HepG2 (cell line): Measurements from ENCODE around the gene GSC. TPM values are rescaled to one million over a fixed set of nuclear protein-coding genes. Genes with fewer than 3 reads are reported as not detected.

Experiments used
- ATAC-seq: fragments of 200-7000 bp; cut with Tn5 transposase; 3 replicates; pipeline ENCODE4 v1.9.1; 2020; ENCODE audit warnings: mild to moderate bottlenecking, moderate library complexity
- BruUV-seq: library from RNA; stranded (reverse); fragments of 400-500 nt; replicated peaks from 2 replicates; lab custom pipeline; 2021; lab: Mats Ljungman, UMichigan
- CTCF ChIA-PET: fragments of 300-600 bp; formaldehyde crosslinking; extraction: SDS; loops from one replicate; lab custom pipeline; 2021; ENCODE audit warnings: low total read pairs, inconsistent platforms, low intra/inter-chr PET ratio; lab: Yijun Ruan, JAX
- POLR2A ChIA-PET: fragments of 350-600 bp; sonication (Branson Sonifier 250); formaldehyde crosslinking; loops from one replicate; lab custom pipeline; 2020; ENCODE audit warnings: antibody characterized with exemption, inconsistent platforms; lab: Yijun Ruan, JAX
- DNase-seq: peaks from one replicate; pipeline ENCODE4 v3.0.0-alpha.2; 2015; ENCODE audit warnings: low spot score
- FAIRE-seq: peaks from 3 replicates; lab custom pipeline; 2011; peaks lifted over from hg19 to GRCh38; lab: Jason Lieb, UNC
- H2AFZ ChIP-seq: one replicate; pipeline ENCODE4 v1.6.1; 2011; ENCODE audit warnings: low read length, inconsistent platforms
- H3K27ac ChIP-seq: fragments of 300-600 bp; 3 replicates; pipeline ENCODE4 v1.8.0; 2011; ENCODE audit warnings: mixed run types, mild to moderate bottlenecking, mixed read lengths, low read length, inconsistent platforms; ENCODE audit not compliant: insufficient read depth; ENCODE audit errors: extremely low read length
- H3K27me3 ChIP-seq, 2 experiments: fragments of 200-600 bp in 1 of 2; 2 replicates in 1 of 2; 3 replicates in 1 of 2; pipeline versions ENCODE4 v1.6.0 to v1.8.0; 2011; ENCODE audit warnings: low read length in 2 of 2, mild to moderate bottlenecking in 2 of 2, moderate library complexity in 2 of 2, inconsistent platforms in 1 of 2; ENCODE audit not compliant: insufficient read depth in 2 of 2, control insufficient read depth in 1 of 2
- H3K36me3 ChIP-seq, 2 experiments: fragments of 200-600 bp in 1 of 2; replicated peaks in 1 of 2; 2 replicates in 1 of 2; 3 replicates in 1 of 2; pipeline versions ENCODE4 v1.5.1 to v1.8.0; 2011; ENCODE audit warnings: low read length in 2 of 2, inconsistent platforms in 1 of 2; ENCODE audit not compliant: insufficient read depth in 2 of 2, control insufficient read depth in 1 of 2
- H3K4me1 ChIP-seq: 2 replicates; pipeline ENCODE4 v1.5.1; 2012; ENCODE audit warnings: low read length, inconsistent platforms; ENCODE audit not compliant: insufficient read depth
- H3K4me2 ChIP-seq: 2 replicates; pipeline ENCODE4 v1.6.0; 2011; ENCODE audit warnings: low read depth, low read length, inconsistent platforms
- H3K4me3 ChIP-seq, 3 experiments: fragments of 200-600 bp in 1 of 3; sonication (generic), shearing (Covaris generic) in 1 of 3; replicated peaks in 1 of 3; 2 replicates each; pipeline ENCODE4 v1.5.1; 2011 to 2016; ENCODE audit warnings: low read length in 3 of 3, inconsistent platforms in 2 of 3, low read depth in 2 of 3, mild to moderate bottlenecking in 2 of 3, control low read depth in 1 of 3, mixed read lengths in 1 of 3; ENCODE audit not compliant: insufficient read depth in 1 of 3
- H3K79me2 ChIP-seq: one replicate; pipeline ENCODE4 v1.6.1; 2011; ENCODE audit warnings: low read length, inconsistent platforms; ENCODE audit not compliant: insufficient read depth
- H3K9ac ChIP-seq: 2 replicates; pipeline ENCODE4 v1.6.0; 2011; ENCODE audit warnings: mild to moderate bottlenecking, low read depth, low read length, inconsistent platforms; ENCODE audit not compliant: insufficient read depth
- H3K9me3 ChIP-seq: 2 replicates; pipeline ENCODE4 v1.5.1; 2012; ENCODE audit warnings: mild to moderate bottlenecking, low read length
- H4K20me1 ChIP-seq: 2 replicates; pipeline ENCODE4 v1.6.0; 2011; ENCODE audit warnings: inconsistent platforms, mild to moderate bottlenecking, low read length, moderate library complexity; ENCODE audit not compliant: insufficient read depth
- CEBPB ChIP-seq: IDR thresholded peaks from 2 replicates; pipeline ENCODE4 v1.6.1; 2011; ENCODE audit warnings: low read depth, low read length, improper control_type of control experiment, borderline replicate concordance
- CEBPG ChIP-seq: IDR thresholded peaks from 2 replicates; pipeline ENCODE4 v1.6.1; 2016
- DNMT3B ChIP-seq: conservative IDR thresholded peaks from 2 replicates; pipeline ENCODE4 v1.6.1; 2016; ENCODE audit warnings: missing biosample characterization, control low read depth
- GABPB1 ChIP-seq: IDR thresholded peaks from 2 replicates; pipeline ENCODE4 v1.6.1; 2016; ENCODE audit warnings: mild to moderate bottlenecking, missing genetic modification reagents, moderate library complexity, missing compliant biosample characterization
- GZF1 ChIP-seq: sonication (generic); formaldehyde crosslinking; IDR thresholded peaks from 2 replicates; pipeline ENCODE4 v1.5.1; 2020; ENCODE audit warnings: mild to moderate bottlenecking, missing genetic modification reagents
- KLF9 ChIP-seq: IDR thresholded peaks from 2 replicates; pipeline ENCODE4 v1.6.1; 2016; ENCODE audit warnings: low read depth
- NR1H2 ChIP-seq: sonication (generic); formaldehyde crosslinking; IDR thresholded peaks from 2 replicates; pipeline ENCODE4 v1.8.1; 2022; ENCODE audit warnings: low read depth, missing genetic modification reagents, borderline replicate concordance
- ZFP37 ChIP-seq: sonication (generic); formaldehyde crosslinking; IDR thresholded peaks from 2 replicates; pipeline ENCODE4 v1.4.0; 2020; ENCODE audit warnings: missing genetic modification reagents, borderline replicate concordance
- ZFX ChIP-seq: sonication (generic); formaldehyde crosslinking; IDR thresholded peaks from 2 replicates; pipeline ENCODE4 v1.4.0; 2020; ENCODE audit warnings: mild to moderate bottlenecking, low read depth, missing genetic modification reagents, moderate library complexity
- ZNF556 ChIP-seq: sonication (generic); formaldehyde crosslinking; IDR thresholded peaks from 2 replicates; pipeline ENCODE4 v1.4.0; 2020; ENCODE audit warnings: mild to moderate bottlenecking, missing genetic modification reagents, borderline replicate concordance
- WGBS: methylation state at CpG from one replicate; pipeline ENCODE4 v1.1.6; 2017; ENCODE audit warnings: low lambda C conversion rate; 5-methylcytosine and 5-hydroxymethylcytosine counted together
- in situ Hi-C: cut with HindIII; loops from 2 replicates; pipeline ENCODE4 v1.10.0; 2017; ENCODE audit warnings: low pct_unique_long_range_greater_than_20kb; ENCODE audit not compliant: extremely low pct_ligation_motif_present
- intact Hi-C: fragments of 100-400 bp; cut with micrococcal nuclease; formaldehyde crosslinking; loops from one replicate; pipeline ENCODE4 v1.10.0; 2022; ENCODE audit not compliant: unreplicated experiment
- polyA plus RNA-seq, 8 experiments: library from polyadenylated mRNA; depleted of rRNA in 3 of 8; stranded (reverse) in 7 of 8; unstranded in 1 of 8; fragments of >200 nt; fragmentation: Illumina TruSeq in 4 of 8; extraction: Trizol in 4 of 8; gene quantifications; 2 replicates each; pipeline versions ENCODE4 v1.2.1 to v1.2.3, GENCODE V29; 2011 to 2016; ENCODE audit warnings: low read depth in 4 of 8, missing spikeins in 1 of 8, mixed read lengths in 1 of 8; ENCODE audit not compliant: insufficient read depth in 1 of 8
- total RNA-seq, 5 experiments: library from RNA; depleted of rRNA; stranded (reverse); fragments of >200 nt; fragmentation: Illumina TruSeq; extraction: Trizol; gene quantifications; 2 replicates each; pipeline ENCODE4 v1.2.3, GENCODE V29; 2016; ENCODE audit warnings: low read depth in 1 of 5
- TF ChIP-seq, protein P1 (sequence below): sonication (generic); formaldehyde crosslinking; IDR thresholded peaks from 2 replicates; pipeline ENCODE4 v1.5.0; 2020; ENCODE audit warnings: mild to moderate bottlenecking, missing genetic modification reagents, moderate library complexity

Gene GSC
- total and polyA plus RNA-seq, 2 of the 13 experiments (the other 11 are each of a cell fraction or from before 2014, with no cell fraction given) = not detected

DNA sequence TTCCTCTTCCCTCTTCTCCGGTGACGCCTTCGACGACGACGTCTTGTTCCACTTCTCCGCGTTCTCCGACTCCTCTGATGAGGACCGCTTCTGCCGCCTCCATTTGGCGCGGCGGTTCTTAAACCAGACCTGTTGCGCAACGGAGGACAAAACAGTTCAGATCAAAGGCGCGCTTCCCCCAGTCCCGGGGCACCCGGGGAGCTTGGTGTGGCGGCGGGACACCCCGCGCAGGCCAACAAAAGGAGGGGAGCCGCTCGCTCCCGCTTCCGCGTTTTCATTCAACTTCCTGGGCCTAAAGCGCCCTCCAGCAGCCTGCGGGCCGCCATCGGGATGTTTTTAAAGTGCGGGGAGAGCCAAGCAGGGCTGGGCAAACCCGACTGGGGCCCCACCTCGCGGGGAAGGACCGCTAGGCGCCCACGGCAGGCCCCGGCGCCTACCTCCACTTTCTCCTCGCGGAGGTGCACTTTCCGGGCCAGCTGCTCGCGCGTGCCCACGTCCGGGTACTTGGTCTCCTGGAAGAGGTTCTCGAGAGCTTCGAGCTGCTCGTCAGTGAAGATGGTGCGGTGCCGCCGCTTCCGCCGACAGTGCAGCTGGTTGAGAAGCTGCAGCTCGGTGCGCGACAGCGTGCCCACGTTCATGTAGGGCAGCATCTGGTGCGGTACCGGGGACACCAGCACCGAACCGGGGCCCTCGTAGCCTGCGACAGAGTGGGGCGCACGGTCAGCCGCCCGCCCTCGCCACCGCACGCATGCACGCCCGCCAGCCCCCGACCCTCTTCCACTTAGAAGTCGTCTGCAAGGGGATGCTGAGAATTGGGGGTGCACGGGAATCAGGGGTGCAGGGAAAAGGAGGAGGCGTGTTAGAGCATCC lies 1.2 kb downstream of the GSC start (continued):
- TF ChIP-seq, protein P1, sequence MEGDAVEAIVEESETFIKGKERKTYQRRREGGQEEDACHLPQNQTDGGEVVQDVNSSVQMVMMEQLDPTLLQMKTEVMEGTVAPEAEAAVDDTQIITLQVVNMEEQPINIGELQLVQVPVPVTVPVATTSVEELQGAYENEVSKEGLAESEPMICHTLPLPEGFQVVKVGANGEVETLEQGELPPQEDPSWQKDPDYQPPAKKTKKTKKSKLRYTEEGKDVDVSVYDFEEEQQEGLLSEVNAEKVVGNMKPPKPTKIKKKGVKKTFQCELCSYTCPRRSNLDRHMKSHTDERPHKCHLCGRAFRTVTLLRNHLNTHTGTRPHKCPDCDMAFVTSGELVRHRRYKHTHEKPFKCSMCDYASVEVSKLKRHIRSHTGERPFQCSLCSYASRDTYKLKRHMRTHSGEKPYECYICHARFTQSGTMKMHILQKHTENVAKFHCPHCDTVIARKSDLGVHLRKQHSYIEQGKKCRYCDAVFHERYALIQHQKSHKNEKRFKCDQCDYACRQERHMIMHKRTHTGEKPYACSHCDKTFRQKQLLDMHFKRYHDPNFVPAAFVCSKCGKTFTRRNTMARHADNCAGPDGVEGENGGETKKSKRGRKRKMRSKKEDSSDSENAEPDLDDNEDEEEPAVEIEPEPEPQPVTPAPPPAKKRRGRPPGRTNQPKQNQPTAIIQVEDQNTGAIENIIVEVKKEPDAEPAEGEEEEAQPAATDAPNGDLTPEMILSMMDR (CRISPR knock-in tag) = 0 out of 2 replicates have a peak, but pooled peaks have one; percentile 4
- TF ChIP-seq ZFP37 (CRISPR knock-in tag) (no peak), CEBPG (CRISPR knock-in tag) (peak; percentile 65), ZFX (CRISPR knock-in tag) (0 out of 2 replicates have a peak, but pooled peaks have one; percentile 14), GABPB1 (CRISPR knock-in tag) (peak; percentile 12; the same call in 1 of the 2 replicates), CEBPB (peak; percentile 85), DNMT3B (CRISPR knock-in tag) (no peak)
- TF ChIP-seq, all 625 proteins: peak for 8

DNA sequence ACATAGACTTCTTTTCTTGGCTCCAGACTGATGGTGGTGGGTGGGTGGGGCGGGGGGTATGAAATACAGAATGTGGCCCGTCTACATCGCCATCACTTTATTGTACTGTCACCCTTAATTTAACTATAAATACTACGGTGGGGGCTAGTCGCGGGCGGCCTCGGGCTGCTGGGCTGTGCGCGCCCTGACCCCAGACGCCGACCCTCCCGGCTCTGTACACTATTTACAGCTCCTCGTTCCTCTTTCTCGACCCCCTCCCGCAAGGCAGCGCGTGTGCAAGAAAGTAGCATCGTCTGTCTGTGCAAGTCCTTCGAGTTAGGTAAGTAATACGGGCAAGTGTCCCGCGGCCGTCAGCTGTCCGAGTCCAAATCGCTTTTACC lies 1.8 kb downstream of the GSC start:
- intact Hi-C loops = no loop called here
- ChIA-PET CTCF (no interaction called here), POLR2A (no interaction called here)
- H3K9me3 ChIP-seq = no peaks in the 10 kb centered on the region
- H3K4me2 ChIP-seq = peak overlapping the region; percentile 35; the same call in 1 of the 2 replicates
- no peak overlapping the region for H2AFZ ChIP-seq
- no peaks in the 10 kb centered on the region for H3K79me2 ChIP-seq
- FAIRE-seq = no peak
- H4K20me1 ChIP-seq = no peaks in the 10 kb centered on the region
- no peaks in the 10 kb centered on the region for H3K36me3 ChIP-seq
- no peak for TF ChIP-seq NR1H2 (CRISPR knock-in tag)
- no peak for TF ChIP-seq GZF1 (CRISPR knock-in tag)
- no peak for TF ChIP-seq KLF9
- no peak for TF ChIP-seq ZNF556 (CRISPR knock-in tag)
- 47% methylated on average over 26 of the region's 26 CpGs for WGBS
- no peak for DNase-seq
- peaks cover 10 to 83% of the 10 kb centered on the region in 2 experiments for H3K27me3 ChIP-seq
- no peak overlapping the region for H3K27ac ChIP-seq
- no peak for ATAC-seq
- peak overlapping the region in 1 of 3 experiments; percentile 64; a peak in 1 of 6 replicates for H3K4me3 ChIP-seq
- no TSS peak for BruUV-seq
- in situ Hi-C loops = no loop called here
- H3K9ac ChIP-seq = no peak overlapping the region
- H3K4me1 ChIP-seq = peaks cover 14% of the 10 kb centered on the region
